ENCODE data around the gene RRM2. TPM values are rescaled to one million over a fixed set of nuclear protein-coding genes. Genes with fewer than 3 reads are reported as not detected.

Gene RRM2
- total and polyA plus RNA-seq, 2 of the 4 experiments (the other 2 are of a cell fraction), result 53.6 to 68.5 TPM

DNA sequence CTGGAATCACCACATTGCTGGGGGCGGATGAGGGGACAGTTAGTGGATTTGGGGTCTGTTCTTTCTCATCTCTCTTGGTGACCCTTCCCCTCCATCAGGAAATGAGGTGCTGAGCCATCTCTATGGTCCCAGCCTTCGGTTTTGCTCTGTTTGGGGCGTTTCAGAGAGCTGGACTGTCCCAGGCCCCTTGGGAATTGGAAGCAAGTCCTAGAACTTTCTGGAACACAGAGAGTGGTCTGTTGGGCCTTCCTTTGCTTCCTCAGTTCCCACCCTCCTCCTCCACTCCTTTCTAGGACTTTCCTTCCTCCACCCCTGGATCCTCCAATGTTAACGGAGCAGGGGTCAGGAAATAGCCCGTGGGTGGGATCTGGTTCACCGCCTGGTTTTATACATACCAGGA is 17.0 kb downstream of the RRM2 start:
- ATAC-seq (ENCODE audit: low read depth), result no peak
- intact Hi-C loops (cut with micrococcal nuclease) (no loop called here), dilution Hi-C loops (cut with HindIII; ENCODE audit: low sequenced_read_pairs, unreplicated experiment) (no loop called here), in situ Hi-C loops (cut with MboI; ENCODE audit: low sequenced_read_pairs) (no loop called here)
- Histone ChIP-seq H4K20me1 (ENCODE audit: insufficient read depth, low read length) (no peaks in the 10 kb centered on the region), H3K56ac (ENCODE audit: extremely low read depth, insufficient read depth, low read length) (no peak overlapping the region), H3K9ac (ENCODE audit: low read depth, low read length) (no peak overlapping the region), H4K5ac (ENCODE audit: low read depth, low read length) (no peak overlapping the region), H2BK20ac (ENCODE audit: low read depth, low read length) (no peak overlapping the region), H2AFZ (replicated peaks; ENCODE audit: low read length, poor library complexity) (no peak overlapping the region), H3K4me2 (ENCODE audit: low read depth, low read length) (no peak overlapping the region), H3K23ac (ENCODE audit: low read depth, low read length) (no peak overlapping the region), H3K4me1 (ENCODE audit: control insufficient read depth, insufficient read depth, low read length) (no peaks in the 10 kb centered on the region; the same call in 1 of the 2 replicates), H2BK120ac (ENCODE audit: low read depth, low read length) (no peak overlapping the region; the same call in 1 of the 2 replicates), H3K9me3 (ENCODE audit: control insufficient read depth, insufficient read depth, low read length) (no peaks in the 10 kb centered on the region), H3K14ac (replicated peaks; ENCODE audit: low read depth, low read length) (no peak overlapping the region), H3K36me3 (ENCODE audit: control insufficient read depth, insufficient read depth, low read length) (no peaks in the 10 kb centered on the region), H3K79me1 (ENCODE audit: low read depth in 1 of 2, low read length in 2 of 2) (peaks cover 0 to 13% of the 10 kb centered on the region in 2 experiments; a peak in 1 of 4 replicates), H3K4ac (ENCODE audit: low read depth, low read length) (no peak overlapping the region), H3K27me3 (ENCODE audit: control insufficient read depth, insufficient read depth, low read length) (no peaks in the 10 kb centered on the region), H3K18ac (ENCODE audit: low read depth, low read length) (no peak overlapping the region), H2AK5ac (ENCODE audit: low read depth, low read length) (no peak overlapping the region), H2BK15ac (ENCODE audit: low read depth, low read length) (no peak overlapping the region), H3K27ac (ENCODE audit: insufficient read depth, low read length) (no peak overlapping the region), H3K4me3 (ENCODE audit: insufficient read depth, low read depth, low read length) (no peak overlapping the region), H3K9me1 (ENCODE audit: insufficient read depth, low read length) (peaks cover 17% of the 10 kb centered on the region), H2BK5ac (ENCODE audit: low read depth, low read length, poor library complexity, severe bottlenecking) (no peak overlapping the region), H2AK9ac (replicated peaks; ENCODE audit: low read depth, low read length, poor library complexity) (no peak overlapping the region), H4K8ac (ENCODE audit: low read depth in 2 of 2, low read length in 2 of 2) (no peak overlapping the region), H4K91ac (ENCODE audit: insufficient read depth, low read depth, low read length) (no peak overlapping the region)
- WGBS, 2 experiments (ENCODE audit: extremely low coverage in 2 of 2, insufficient read length in 1 of 2), result 100% methylated on average over 2 of the region's 6 CpGs; no CpG with 5 or more reads in 1 of the 2 experiments
- DNase-seq, result no peak
- ChIA-PET CTCF (interaction anchor here (1.0 kb wide), 1 partner anchor 16 kb away, joined by 3 read pairs; no protein-coding TSS in a partner anchor), POLR2A (ENCODE audit: unreplicated experiment) (no interaction called here)
- TF ChIP-seq CEBPB (IDR thresholded peaks at IDR 0.05; ENCODE audit: low read depth, low read length), result no peak
- TF ChIP-seq RFX5 (IDR thresholded peaks at IDR 0.05; ENCODE audit: low read depth, low read length), result no peak
- no TSS peak for BruUV-seq (replicated peaks)
